WI38 (cell line): ENCODE data around the gene SEC23A.

Experiments
- H3K4me3 ChIP-seq: 2 replicates; pipeline ENCODE4 v1.5.1; 2011; ENCODE audit warnings: low read depth, mild to moderate bottlenecking, control low read depth, low read length
- TF ChIP-seq, protein P1 (sequence below): IDR thresholded peaks from 2 replicates; pipeline ENCODE4 v1.5.1; 2012; ENCODE audit warnings: low read depth, mild to moderate bottlenecking, control low read depth, low read length

Gene SEC23A

DNA sequence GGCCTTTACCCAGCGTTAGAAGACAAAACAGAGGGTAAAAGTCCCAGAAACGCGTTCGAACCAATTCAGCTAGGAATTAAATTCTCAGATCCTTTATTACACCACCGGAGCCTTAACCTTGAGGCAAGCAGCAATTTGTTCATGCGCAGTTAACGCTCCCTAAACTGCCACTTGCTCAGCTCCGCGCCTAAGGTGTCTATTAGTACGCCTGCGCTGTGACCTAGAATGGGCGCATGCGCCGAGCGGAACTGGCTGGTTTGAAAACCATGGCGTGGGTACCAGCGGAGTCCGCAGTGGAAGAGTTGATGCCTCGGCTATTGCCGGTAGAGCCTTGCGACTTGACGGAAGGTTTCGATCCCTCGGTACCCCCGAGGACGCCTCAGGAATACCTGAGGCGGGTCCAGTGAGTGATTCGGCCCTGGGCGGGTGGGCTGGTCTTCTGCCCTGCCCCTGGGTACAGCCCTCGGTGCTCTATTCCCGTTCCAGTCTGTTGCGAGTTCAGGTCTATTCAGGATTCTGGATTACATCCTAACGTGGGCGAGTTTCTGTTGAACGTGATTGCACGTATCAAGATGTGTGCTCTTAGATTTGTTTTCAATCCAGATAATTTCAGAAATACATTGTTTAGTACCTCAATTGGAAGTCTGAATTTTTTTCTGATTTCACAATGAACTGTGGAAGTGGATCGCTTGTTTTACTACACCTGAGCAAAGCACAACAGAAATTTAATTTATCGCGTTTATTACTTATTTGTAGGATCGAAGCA, 11.2 kb upstream of the SEC23A start, which contains the start of gene GEMIN2:
Gene GEMIN2 (plus strand): TSS at position 251 of the 766 bp plus-strand sequence. CDS start 16 bp downstream, at position 267.
- TF ChIP-seq, protein P1, sequence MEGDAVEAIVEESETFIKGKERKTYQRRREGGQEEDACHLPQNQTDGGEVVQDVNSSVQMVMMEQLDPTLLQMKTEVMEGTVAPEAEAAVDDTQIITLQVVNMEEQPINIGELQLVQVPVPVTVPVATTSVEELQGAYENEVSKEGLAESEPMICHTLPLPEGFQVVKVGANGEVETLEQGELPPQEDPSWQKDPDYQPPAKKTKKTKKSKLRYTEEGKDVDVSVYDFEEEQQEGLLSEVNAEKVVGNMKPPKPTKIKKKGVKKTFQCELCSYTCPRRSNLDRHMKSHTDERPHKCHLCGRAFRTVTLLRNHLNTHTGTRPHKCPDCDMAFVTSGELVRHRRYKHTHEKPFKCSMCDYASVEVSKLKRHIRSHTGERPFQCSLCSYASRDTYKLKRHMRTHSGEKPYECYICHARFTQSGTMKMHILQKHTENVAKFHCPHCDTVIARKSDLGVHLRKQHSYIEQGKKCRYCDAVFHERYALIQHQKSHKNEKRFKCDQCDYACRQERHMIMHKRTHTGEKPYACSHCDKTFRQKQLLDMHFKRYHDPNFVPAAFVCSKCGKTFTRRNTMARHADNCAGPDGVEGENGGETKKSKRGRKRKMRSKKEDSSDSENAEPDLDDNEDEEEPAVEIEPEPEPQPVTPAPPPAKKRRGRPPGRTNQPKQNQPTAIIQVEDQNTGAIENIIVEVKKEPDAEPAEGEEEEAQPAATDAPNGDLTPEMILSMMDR: no peak
- H3K4me3 ChIP-seq: peak within 1 kb of the TSS; percentile 87

DNA sequence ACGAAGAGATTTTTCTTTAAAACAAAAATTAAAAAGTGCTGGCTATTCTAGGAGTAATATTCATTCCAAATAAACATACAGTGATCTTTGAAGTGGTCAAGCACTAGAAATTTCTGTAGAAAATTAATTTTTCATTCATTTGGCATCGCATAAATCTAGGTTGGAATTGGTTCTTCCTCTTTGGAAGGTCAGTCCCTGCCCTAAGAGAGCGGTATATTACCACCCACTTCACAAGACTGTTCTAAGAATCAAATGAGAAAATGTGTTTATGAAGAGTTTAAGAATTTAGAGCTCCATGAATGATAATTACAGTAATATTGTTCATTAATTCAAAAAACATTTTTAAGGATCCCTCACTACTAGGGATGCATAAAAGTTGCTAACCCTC, 10.6 kb upstream of the SEC23A start:
- TF ChIP-seq, protein P1: no peak

DNA sequence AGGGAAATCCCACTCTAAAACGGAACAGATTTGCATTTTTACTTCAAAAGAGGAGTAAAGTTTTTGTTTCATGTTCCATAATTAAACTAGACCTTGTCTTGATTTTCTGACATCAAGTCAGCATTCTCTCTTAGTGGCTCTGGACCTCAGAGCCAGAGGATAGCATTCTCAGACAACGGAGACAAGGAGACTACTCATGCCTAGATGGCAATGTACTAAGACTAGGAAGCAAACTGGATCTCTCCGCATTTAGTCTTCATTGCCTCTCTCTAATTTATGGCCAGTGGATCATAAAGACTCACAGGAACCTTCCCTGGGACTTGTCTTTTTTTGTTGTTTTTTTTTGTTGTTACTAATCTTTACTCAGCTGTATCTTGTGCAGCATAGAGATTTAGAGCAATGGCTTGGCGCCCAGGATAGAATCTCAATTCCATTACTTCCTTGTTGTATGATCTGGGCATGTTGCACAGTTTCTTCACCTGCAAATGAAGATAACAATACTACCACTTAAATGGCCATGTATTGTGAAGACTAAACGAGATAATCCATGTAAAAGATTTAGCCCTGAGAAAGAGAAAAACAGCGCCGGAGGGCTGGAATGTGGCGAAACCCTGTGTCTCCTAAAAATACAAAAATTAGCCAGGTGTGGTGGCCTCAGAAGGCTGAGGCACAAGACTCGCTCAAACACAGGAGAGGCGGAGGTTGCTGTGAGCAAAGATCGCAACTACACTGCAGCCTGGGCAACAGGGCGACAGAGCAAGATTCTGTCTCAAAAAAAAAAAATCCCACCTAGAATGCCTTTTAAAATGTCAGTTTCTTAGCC, 7.1 kb upstream of the SEC23A start:
- TF ChIP-seq, protein P1: no peak
- H3K4me3 ChIP-seq: no peak overlapping the region

More for the DNA sequence above, 10.6 kb upstream of the SEC23A start:
- H3K4me3 ChIP-seq: peak overlapping the region; percentile 87

DNA sequence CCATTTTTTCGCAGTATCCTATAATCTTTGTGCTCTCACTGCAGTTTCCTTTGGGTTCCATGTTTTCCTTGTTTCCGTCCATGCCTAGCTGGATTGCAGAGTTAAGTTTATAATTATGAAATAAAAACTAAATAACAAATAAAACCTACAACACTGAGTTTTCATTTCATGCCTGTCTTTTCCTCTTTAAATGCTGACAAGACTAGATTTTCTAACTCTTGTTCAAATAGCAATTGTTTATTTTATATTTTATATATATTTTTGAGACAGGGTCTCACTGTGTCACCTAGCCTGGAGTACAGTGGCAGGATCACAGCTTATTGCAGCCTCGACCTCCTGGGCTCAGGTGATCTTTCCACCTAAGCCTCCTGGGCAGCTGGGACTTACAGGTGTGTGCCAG, 5.8 kb upstream of the SEC23A start:
- TF ChIP-seq, protein P1: no peak
- no peak overlapping the region for H3K4me3 ChIP-seq

DNA sequence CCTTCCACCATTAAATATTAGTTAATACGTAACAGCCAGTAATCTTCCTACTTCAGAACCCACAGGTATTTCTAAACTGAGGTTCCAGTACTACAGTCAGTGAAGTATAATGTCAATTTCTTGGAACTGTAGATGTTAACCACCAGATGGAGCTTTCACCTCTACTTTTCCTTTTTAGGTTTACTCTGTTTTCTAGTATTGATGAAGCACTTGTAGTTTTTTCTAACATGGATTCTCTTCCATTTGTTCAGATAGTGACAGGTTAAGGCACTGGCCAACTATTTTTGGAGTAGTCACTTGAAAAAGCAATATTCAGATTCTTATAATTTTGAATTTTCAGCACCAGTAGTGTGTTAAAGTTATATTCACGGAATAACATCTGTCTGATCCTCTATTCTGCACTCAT, 4.6 kb upstream of the SEC23A start:
- H3K4me3 ChIP-seq: no peak overlapping the region
- TF ChIP-seq, protein P1: no peak

DNA sequence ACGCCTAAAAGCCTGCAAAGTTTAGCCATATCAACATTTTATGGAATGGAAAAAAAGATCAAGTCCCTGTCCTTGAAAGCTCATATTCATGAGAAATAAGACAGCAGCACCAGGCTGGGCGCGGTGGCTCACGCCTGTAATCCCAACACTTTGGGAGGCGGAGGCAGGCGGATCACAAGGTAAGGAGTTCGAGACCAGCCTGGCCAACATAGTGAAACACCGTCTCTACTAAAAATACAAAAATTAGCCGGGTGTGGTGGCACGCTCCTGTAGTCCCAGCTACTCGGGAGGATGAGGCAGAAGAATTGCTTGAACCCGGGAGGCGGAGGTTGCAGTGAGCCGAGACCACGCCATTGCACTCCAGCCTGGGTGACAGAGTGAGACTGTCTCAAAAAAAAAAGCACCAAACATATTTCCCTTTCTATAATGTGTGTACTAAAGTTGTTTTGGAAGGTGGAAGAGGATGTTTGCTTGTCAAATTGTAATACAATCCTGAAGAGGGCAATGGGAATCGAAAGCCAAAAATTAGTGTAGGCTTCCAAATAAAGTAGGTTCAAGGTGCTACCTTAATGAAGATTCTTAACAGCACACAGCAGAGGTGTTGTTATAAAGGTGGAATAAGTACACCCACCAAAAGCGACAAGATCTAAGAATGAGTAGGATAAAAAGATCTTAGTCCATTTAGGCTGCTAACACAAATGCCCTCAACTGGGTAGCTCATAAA, 1.2 kb upstream of the SEC23A start:
- peak overlapping the region; percentile 76 for H3K4me3 ChIP-seq

DNA sequence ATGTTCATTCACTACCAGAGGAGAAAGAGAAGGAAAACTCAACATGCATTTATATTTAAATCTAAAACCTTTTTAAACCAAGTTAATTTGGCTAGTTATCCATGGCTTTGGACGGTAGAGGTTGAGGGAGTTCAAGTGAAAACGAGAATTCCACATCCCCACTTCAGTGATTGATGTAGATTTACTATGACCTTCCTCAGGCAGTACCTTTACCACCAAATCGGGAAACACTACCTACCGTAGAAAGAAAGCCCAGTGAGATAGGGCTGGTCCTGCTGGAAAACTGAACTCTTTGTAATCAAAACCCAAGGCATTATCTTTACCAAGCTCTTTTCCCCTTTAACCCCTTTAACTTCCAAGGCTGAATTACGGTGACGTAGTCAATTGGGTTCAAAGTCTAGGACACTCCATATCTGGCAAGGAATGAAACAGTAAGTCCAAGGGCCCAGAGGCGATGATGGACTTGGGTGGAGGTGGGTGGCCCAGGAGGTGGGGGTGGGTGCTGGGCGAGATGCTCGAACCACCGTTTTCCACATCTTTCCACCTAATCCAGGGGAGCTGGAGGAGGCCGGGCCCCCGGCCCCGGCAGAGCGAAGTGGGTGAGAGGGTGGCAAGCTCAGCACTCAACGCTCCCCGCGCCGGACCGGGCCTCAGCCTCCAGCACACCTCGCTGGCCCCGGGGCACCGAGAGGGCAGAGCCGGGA, 618 bp downstream of the SEC23A start:
- peak overlapping the region; percentile 76 for H3K4me3 ChIP-seq
- TF ChIP-seq, protein P1: no peak
